MM.1S (cell line): ENCODE data around the gene LRMDA.

Experiments
- CTCF ChIP-seq: fragments of 300-600 bp; sonication (generic); IDR thresholded peaks from 2 replicates; pipeline ENCODE4 v1.5.1; 2016; ENCODE audit warnings: antibody characterized with exemption, low read length, mixed read lengths
- EZH2 ChIP-seq: fragments of 300-600 bp; sonication (generic); optimal IDR thresholded peaks from 2 replicates; pipeline ENCODE3; 2017; ENCODE audit warnings: low read depth, mild to moderate bottlenecking, antibody characterized with exemption, low read length, mixed read lengths
- EZH2phosphoT487 ChIP-seq: fragments of 300-600 bp; sonication (generic); IDR thresholded peaks from 2 replicates; pipeline ENCODE4 v1.6.1; 2018; ENCODE audit warnings: antibody characterized with exemption, low read length

GRCh38 chr10:76130892-76131291 is 699.5 kb downstream of the LRMDA start:
- TF ChIP-seq CTCF (no peak), EZH2 (no peak), EZH2phosphoT487 (no peak)
